ENCODE data around the gene KCNJ6. TPM values are rescaled to one million over a fixed set of nuclear protein-coding genes. Genes with fewer than 3 reads are reported as not detected.
A peak's percentile ranks its signal among the peaks of the same experiment; 100 is the strongest.

Gene KCNJ6
- total RNA-seq, 1 donor, result 0.36 TPM

- Histone ChIP-seq H3K4me2 (ENCODE audit: insufficient read depth, low read length) (peak overlapping the region; percentile 37), H2AFZ (ENCODE audit: low read length) (peak overlapping the region; percentile 40), H3K27ac (ENCODE audit: low read depth, low read length) (no peak overlapping the region), H3K4me3 (ENCODE audit: insufficient read depth, low read length) (no peak overlapping the region), H3K4me1 (ENCODE audit: insufficient read depth, low read length) (peaks cover 3% of the 10 kb centered on the region), H4K20me1 (ENCODE audit: insufficient read depth, low read length) (no peaks in the 10 kb centered on the region), H3K36me3 (ENCODE audit: insufficient read depth, low read length) (no peaks in the 10 kb centered on the region), H3K79me2 (ENCODE audit: insufficient read depth, low read length) (no peaks in the 10 kb centered on the region), H3K9me3 (ENCODE audit: low read depth, low read length) (no peaks in the 10 kb centered on the region), H3K27me3 (ENCODE audit: insufficient read depth, low read length) (peaks cover 36% of the 10 kb centered on the region)
- DNase-seq (ENCODE audit: insufficient read length, low spot score, missing footprints), result peak; percentile 55
- no peak for TF ChIP-seq CTCF (IDR thresholded peaks at IDR 0.05; ENCODE audit: extremely low read depth, low read depth, low read length)
These were observed 233.3 kb downstream of the KCNJ6 start for GRCh38 chr21:37682966-37683365.

GRCh38 chr21:37677006-37677405 lies 239.3 kb downstream of the KCNJ6 start:
- no peak overlapping the region for H2AFZ ChIP-seq (ENCODE audit: low read length)
- no peak overlapping the region for H3K4me2 ChIP-seq (ENCODE audit: insufficient read depth, low read length)
- no peak overlapping the region for H3K4me3 ChIP-seq (ENCODE audit: insufficient read depth, low read length)
- no peaks in the 10 kb centered on the region for H3K4me1 ChIP-seq (ENCODE audit: insufficient read depth, low read length)
- no peaks in the 10 kb centered on the region for H3K9me3 ChIP-seq (ENCODE audit: low read depth, low read length)
- no peaks in the 10 kb centered on the region for H3K79me2 ChIP-seq (ENCODE audit: insufficient read depth, low read length)
- H3K27me3 ChIP-seq (ENCODE audit: insufficient read depth, low read length), result peaks cover 52% of the 10 kb centered on the region
- no peak overlapping the region for H3K27ac ChIP-seq (ENCODE audit: low read depth, low read length)
- no peaks in the 10 kb centered on the region for H4K20me1 ChIP-seq (ENCODE audit: insufficient read depth, low read length)
- no peaks in the 10 kb centered on the region for H3K36me3 ChIP-seq (ENCODE audit: insufficient read depth, low read length)
- TF ChIP-seq CTCF (IDR thresholded peaks at IDR 0.05; ENCODE audit: extremely low read depth, low read depth, low read length), result no peak
- DNase-seq (ENCODE audit: insufficient read length, low spot score, missing footprints), result no peak

- Histone ChIP-seq H3K79me2 (ENCODE audit: insufficient read depth, low read length) (no peaks in the 10 kb centered on the region), H2AFZ (ENCODE audit: low read length) (peak overlapping the region; percentile 64), H3K27ac (ENCODE audit: low read depth, low read length) (no peak overlapping the region), H3K4me2 (ENCODE audit: insufficient read depth, low read length) (peak overlapping the region; percentile 34), H3K27me3 (ENCODE audit: insufficient read depth, low read length) (peaks cover 40% of the 10 kb centered on the region), H3K4me3 (ENCODE audit: insufficient read depth, low read length) (peak overlapping the region; percentile 24), H4K20me1 (ENCODE audit: insufficient read depth, low read length) (no peaks in the 10 kb centered on the region), H3K9me3 (ENCODE audit: low read depth, low read length) (no peaks in the 10 kb centered on the region), H3K4me1 (ENCODE audit: insufficient read depth, low read length) (peaks cover 9% of the 10 kb centered on the region), H3K36me3 (ENCODE audit: insufficient read depth, low read length) (no peaks in the 10 kb centered on the region)
- DNase-seq (ENCODE audit: insufficient read length, low spot score, missing footprints), result peak; percentile 88
- peak; percentile 85 for TF ChIP-seq CTCF (IDR thresholded peaks at IDR 0.05; ENCODE audit: extremely low read depth, low read depth, low read length)
These were observed 241.0 kb downstream of the KCNJ6 start for GRCh38 chr21:37675202-37675801.

GRCh38 chr21:37673801-37674575 lies 242.3 kb downstream of the KCNJ6 start:
- no peaks in the 10 kb centered on the region for H4K20me1 ChIP-seq (ENCODE audit: insufficient read depth, low read length)
- peaks cover 9% of the 10 kb centered on the region for H3K4me1 ChIP-seq (ENCODE audit: insufficient read depth, low read length)
- H3K79me2 ChIP-seq (ENCODE audit: insufficient read depth, low read length), result no peaks in the 10 kb centered on the region
- no peak overlapping the region for H3K4me2 ChIP-seq (ENCODE audit: insufficient read depth, low read length)
- H3K9me3 ChIP-seq (ENCODE audit: low read depth, low read length), result no peaks in the 10 kb centered on the region
- H3K36me3 ChIP-seq (ENCODE audit: insufficient read depth, low read length), result no peaks in the 10 kb centered on the region
- DNase-seq (ENCODE audit: insufficient read length, low spot score, missing footprints), result no peak
- H3K27me3 ChIP-seq (ENCODE audit: insufficient read depth, low read length), result peaks cover 28% of the 10 kb centered on the region
- no peak overlapping the region for H3K27ac ChIP-seq (ENCODE audit: low read depth, low read length)
- H2AFZ ChIP-seq (ENCODE audit: low read length), result no peak overlapping the region
- no peak for TF ChIP-seq CTCF (IDR thresholded peaks at IDR 0.05; ENCODE audit: extremely low read depth, low read depth, low read length)
- H3K4me3 ChIP-seq (ENCODE audit: insufficient read depth, low read length), result no peak overlapping the region
